ENCODE data around the gene FBXW12.

GRCh38 chr3:48372377-48372770 lies 355 bp downstream of the FBXW12 start:
- no peak for TF ChIP-seq FOXM1 (IDR thresholded peaks at IDR 0.05; ENCODE audit: borderline replicate concordance)
- no peak for TF ChIP-seq ZNF384 (IDR thresholded peaks at IDR 0.05)
- no peak for TF ChIP-seq NFRKB (IDR thresholded peaks at IDR 0.05)
- no peak for TF ChIP-seq HDGF (IDR thresholded peaks at IDR 0.05; ENCODE audit: borderline replicate concordance)
- no peak for TF ChIP-seq TARDBP (IDR thresholded peaks at IDR 0.05)
- no peak for TF ChIP-seq ELF4 (IDR thresholded peaks at IDR 0.05)
- TF ChIP-seq SP1 (IDR thresholded peaks at IDR 0.05): no peak
- TF ChIP-seq BHLHE40 (IDR thresholded peaks at IDR 0.05; ENCODE audit: borderline replicate concordance): no peak
- TF ChIP-seq L3MBTL2 (conservative IDR thresholded peaks at IDR 0.05): no peak
- TF ChIP-seq LEF1 (IDR thresholded peaks at IDR 0.05; ENCODE audit: borderline replicate concordance): no peak
- no peak for TF ChIP-seq SUZ12 (IDR thresholded peaks at IDR 0.05)
- no peak for TF ChIP-seq ARNT (IDR thresholded peaks at IDR 0.05)
- TF ChIP-seq FOXK2 (IDR thresholded peaks at IDR 0.05): no peak

Measured in HEK293T (cell line).